ENCODE measurements around the gene MYO15A. TPM values are rescaled to one million over a fixed set of nuclear protein-coding genes. Genes with fewer than 3 reads are reported as not detected.

The MYO15A gene
- total RNA-seq, 1 donor from 2014 or later = 0.26 TPM

GRCh38 chr17:18105027-18105426 is 3.5 kb upstream of the MYO15A start:
- DNase-seq (ENCODE audit: low read depth in 2 of 2) = no peak

- no peak for DNase-seq (ENCODE audit: low read depth in 2 of 2)
Measured at GRCh38 chr17:18105595-18105994, 3.0 kb upstream of the MYO15A start.

GRCh38 chr17:18106211-18106610 is 2.3 kb upstream of the MYO15A start:
- no peak for DNase-seq (ENCODE audit: low read depth in 2 of 2)

- DNase-seq (ENCODE audit: low read depth in 2 of 2) = no peak
Measured at GRCh38 chr17:18107061-18107790, 1.3 kb upstream of the MYO15A start.

GRCh38 chr17:18107971-18108370 is 585 bp upstream of the MYO15A start:
- DNase-seq (ENCODE audit: low read depth in 2 of 2) = no peak

GRCh38 chr17:18109935-18110485 is 1.5 kb downstream of the MYO15A start:
- no peak for DNase-seq (ENCODE audit: low read depth in 2 of 2)

DNA sequence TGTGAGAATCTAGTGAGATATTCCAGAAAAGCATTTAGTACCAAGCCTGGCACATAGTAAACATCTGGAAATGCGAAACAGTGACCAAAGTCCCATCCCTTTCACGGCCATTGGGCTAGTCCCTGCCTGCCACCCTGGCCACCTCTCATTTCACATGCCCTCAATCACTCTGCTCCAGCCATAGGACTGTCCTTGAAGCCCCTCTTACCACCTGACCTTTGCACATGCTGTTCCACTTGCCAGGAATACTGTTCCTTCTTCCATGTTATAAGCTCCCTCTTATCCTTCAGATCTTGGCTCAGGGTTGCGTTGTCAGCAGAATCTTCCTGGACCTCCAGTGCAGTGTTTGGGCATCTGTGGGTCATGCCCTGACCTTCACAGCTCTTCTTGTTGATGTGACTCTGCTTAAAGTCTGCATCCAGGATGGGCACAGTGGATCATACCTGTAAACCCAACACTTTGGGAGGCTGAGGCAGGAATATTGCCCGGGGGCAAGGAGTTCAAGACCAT is 2.1 kb downstream of the MYO15A start:
- no peak for DNase-seq (ENCODE audit: low read depth in 2 of 2)

GRCh38 chr17:18111330-18111971 is 2.9 kb downstream of the MYO15A start:
- no peak for DNase-seq (ENCODE audit: low read depth in 2 of 2)

DNA sequence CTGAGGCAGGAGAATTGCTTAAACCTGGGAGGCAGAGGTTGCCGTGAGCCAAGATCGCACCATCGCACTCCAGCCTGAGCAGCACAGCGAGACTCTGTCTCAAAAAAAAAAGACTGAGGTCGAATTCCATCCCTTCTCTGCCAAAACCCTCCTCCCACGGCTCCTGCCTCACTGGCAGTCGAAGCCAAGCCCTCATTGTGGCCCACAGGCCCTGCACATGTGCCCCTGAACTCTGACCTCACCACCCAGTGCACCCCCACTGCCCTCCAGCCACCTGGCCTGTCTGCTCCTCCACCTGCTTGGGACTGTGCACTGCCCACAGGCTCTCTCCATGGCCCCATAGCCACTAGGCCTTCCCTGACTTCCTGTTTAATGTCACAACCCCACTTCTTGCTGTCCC is 7.0 kb downstream of the MYO15A start:
- DNase-seq (ENCODE audit: low read depth in 2 of 2) = no peak

GRCh38 chr17:18116078-18116477 is 7.5 kb downstream of the MYO15A start:
- no peak for DNase-seq (ENCODE audit: low read depth in 2 of 2)

DNA sequence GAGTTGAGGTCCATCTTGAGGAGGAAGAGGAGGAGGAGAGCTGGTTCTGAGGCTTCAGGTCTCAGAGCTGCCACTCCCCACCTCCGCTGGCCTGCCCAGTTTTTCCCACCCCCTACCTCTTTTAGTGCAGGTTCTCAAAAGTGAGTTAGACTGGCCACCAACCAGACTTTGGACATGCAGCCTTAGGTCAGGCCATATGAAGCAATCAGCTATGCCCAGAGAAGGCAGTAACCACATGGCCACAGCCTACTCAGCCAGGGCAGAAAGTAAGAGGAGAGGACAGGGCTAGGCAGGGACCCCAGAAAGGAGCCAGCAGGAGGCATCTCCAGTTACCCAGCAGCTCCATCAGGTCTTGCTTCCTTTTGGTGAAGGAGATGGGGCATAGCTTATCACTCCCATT is 9.0 kb downstream of the MYO15A start:
- DNase-seq (ENCODE audit: low read depth in 2 of 2) = no peak

DNA sequence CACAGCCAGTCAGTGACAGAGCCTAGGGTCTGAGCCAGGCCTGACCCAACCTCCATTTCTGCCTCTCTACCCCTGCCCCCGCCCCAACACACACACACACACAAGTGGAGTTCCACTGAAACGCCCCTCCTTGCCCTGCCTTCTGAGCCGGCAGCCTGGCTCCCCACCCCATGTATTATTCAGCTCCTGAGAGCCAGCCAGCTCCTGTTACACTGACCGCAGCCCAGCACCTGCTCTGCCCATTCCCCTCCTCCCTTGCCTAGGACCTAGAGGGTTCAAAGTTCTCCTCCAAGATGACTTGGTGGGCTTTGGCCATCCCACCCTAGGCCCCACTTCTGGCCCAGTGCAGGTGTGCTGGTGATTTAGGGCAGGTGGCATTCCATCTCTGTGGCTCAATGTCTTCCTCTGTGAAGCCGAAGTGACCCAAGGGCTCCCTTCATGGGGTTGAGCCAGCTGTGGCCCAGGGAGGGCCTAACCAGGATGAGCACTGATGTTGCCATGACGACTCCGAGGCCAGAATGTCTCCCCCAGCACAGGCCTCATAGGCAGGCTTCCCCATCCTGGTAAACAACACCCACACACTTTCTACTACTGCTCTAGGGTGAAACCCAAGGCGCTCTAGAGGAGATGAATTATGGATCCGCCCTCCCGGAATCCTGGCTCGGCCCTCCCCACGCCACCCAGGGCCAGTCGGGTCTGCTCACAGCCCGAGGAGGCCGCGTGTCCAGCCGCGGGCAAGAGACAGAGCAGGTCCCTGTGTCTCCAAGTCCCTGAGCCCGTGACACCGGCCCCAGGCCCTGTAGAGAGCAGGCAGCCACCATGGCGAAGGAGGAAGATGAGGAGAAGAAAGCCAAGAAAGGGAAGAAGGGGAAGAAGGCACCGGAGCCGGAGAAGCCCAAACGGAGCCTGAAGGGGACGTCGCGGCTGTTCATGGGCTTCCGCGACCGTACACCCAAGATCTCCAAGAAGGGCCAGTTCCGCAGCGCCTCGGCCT is 9.7 kb downstream of the MYO15A start:
- no peak for DNase-seq (ENCODE audit: low read depth in 2 of 2)

DNA sequence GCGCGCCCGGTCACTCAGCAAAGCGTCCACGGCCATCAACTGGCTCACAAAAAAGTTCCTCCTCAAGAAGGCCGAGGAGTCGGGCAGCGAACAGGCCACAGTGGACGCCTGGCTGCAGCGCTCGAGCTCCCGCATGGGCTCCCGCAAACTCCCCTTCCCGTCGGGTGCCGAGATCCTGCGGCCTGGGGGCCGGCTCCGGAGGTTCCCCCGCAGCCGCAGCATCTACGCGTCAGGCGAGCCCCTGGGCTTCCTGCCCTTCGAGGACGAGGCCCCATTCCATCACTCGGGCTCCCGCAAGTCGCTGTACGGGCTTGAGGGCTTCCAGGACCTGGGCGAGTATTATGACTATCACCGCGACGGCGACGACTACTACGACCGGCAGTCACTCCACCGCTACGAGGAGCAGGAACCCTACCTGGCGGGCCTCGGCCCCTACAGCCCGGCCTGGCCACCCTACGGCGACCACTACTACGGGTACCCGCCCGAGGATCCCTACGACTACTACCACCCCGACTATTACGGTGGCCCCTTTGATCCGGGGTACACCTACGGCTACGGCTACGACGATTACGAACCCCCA is 10.7 kb downstream of the MYO15A start:
- no peak for DNase-seq (ENCODE audit: low read depth in 2 of 2)

DNA sequence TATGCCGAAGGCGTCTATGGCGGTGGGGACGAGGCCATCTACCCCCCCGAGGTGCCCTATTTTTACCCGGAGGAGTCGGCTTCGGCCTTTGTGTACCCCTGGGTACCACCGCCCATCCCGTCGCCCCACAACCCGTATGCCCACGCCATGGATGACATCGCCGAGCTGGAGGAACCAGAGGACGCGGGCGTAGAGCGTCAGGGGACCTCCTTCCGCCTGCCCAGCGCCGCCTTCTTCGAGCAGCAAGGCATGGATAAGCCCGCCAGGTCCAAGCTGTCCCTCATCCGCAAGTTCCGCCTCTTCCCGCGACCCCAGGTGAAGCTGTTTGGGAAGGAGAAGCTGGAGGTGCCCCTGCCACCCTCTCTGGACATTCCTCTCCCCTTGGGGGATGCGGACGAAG is 11.4 kb downstream of the MYO15A start:
- DNase-seq (ENCODE audit: low read depth in 2 of 2) = no peak

DNA sequence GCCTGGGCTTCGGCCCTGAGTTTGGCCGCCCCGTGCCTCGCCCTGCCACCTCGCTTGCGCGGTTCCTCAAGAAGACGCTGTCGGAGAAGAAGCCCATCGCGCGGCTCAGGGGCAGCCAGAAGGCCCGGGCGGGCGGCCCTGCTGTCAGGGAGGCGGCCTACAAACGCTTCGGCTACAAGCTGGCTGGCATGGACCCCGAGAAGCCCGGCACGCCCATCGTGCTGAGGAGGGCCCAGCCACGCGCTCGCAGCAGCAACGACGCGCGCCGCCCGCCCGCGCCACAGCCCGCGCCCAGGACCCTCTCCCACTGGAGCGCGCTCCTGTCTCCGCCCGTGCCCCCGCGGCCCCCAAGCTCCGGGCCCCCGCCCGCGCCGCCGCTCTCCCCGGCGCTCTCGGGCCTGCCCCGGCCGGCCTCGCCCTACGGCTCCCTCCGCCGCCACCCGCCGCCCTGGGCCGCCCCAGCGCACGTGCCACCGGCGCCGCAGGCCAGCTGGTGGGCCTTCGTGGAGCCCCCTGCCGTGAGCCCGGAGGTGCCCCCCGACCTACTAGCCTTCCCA is 12.0 kb downstream of the MYO15A start:
- DNase-seq (ENCODE audit: low read depth in 2 of 2) = no peak

- DNase-seq (ENCODE audit: low read depth in 2 of 2) = no peak
Measured at GRCh38 chr17:18121144-18121910, 12.8 kb downstream of the MYO15A start.

DNA sequence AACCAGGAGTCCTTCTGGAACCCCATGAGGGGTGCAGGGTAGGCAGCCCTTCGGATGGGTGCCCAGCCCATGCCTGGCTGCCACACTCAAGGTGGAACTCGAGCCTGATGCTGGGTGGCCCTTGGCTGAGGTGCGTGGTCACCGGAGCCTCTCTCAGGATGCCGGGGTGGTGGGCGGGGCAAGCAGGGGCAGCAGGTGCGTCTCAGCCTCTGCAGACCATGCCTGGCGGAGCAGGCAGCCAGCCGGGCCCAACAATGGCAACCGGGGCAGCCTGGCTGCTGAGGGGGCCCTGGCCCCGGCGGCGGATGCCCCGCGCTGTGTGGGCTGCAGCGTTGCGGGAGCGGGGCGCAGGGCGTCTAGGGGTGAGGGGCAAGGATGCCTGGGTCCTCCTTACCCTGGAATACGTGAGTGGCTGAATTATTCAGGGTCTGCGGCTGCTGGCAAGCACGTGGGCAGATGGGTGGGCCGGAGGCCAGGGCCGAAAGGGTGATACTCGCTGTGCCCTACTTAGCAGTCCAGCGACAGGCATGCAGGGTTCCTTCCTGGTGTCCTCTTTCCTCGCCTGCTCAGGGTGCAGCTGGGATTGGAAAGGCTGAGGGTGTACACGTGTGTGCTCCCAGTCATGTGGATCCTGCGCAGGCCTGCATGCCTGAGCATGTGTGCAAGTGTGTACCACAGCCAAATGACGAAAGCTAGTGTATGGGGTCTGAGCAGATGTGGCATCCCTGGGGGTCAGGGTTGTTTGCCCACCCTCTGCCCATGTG is 14.6 kb downstream of the MYO15A start:
- no peak for DNase-seq (ENCODE audit: low read depth in 2 of 2)

- no peak for DNase-seq (ENCODE audit: low read depth in 2 of 2)
Measured at GRCh38 chr17:18124345-18125126, 16.0 kb downstream of the MYO15A start.

Measured in dermis microvascular lymphatic vessel endothelial cell (primary cell).